ENCODE measurements around the gene ODF2L.

DNA sequence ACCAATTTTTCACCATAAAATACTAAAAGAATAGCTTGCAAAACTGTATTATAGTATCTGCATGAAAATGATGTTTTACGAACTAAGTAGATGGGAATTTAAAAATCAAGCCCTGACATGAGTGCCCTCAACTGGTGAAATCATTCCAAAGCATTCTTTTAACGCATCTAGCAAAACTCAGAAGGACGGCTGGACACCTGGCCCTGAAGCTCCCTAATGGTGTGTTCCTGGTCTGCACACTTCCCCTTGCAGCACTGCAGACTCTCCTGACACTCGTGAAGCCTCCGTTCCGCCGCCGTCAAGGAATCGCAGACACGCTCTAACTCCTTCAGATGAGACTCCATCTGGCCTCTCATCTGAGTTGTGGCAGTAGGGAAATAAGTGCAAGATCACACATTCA lies 39.9 kb downstream of the ODF2L start:
- TF ChIP-seq, protein P1, sequence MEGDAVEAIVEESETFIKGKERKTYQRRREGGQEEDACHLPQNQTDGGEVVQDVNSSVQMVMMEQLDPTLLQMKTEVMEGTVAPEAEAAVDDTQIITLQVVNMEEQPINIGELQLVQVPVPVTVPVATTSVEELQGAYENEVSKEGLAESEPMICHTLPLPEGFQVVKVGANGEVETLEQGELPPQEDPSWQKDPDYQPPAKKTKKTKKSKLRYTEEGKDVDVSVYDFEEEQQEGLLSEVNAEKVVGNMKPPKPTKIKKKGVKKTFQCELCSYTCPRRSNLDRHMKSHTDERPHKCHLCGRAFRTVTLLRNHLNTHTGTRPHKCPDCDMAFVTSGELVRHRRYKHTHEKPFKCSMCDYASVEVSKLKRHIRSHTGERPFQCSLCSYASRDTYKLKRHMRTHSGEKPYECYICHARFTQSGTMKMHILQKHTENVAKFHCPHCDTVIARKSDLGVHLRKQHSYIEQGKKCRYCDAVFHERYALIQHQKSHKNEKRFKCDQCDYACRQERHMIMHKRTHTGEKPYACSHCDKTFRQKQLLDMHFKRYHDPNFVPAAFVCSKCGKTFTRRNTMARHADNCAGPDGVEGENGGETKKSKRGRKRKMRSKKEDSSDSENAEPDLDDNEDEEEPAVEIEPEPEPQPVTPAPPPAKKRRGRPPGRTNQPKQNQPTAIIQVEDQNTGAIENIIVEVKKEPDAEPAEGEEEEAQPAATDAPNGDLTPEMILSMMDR (IDR thresholded peaks at IDR 0.05): peak; percentile 50
- no peak for TF ChIP-seq ZFX (IDR thresholded peaks at IDR 0.05; ENCODE audit: borderline replicate concordance)
